Caco-2 (cell line): ENCODE data around the gene GABRG3. TPM values are rescaled to one million over a fixed set of nuclear protein-coding genes. Genes with fewer than 3 reads are reported as not detected.

ENCODE experiments used
- BruUV-seq: library from RNA; stranded (reverse); fragments of 400-500 nt; replicated peaks from 2 replicates; lab custom pipeline; 2021; lab: Mats Ljungman, UMichigan
- CTCF ChIA-PET: fragments of 300-600 bp; sonication (Branson Sonifier 250); formaldehyde crosslinking; loops from one replicate; lab custom pipeline; 2022; ENCODE audit warnings: antibody characterized with exemption; lab: Charles Lee
- POLR2A ChIA-PET: fragments of 300-600 bp; sonication (Branson Sonifier 250); formaldehyde crosslinking; loops from one replicate; lab custom pipeline; 2022; ENCODE audit warnings: antibody characterized with exemption; lab: Charles Lee
- DNase-seq, 2 experiments: peaks; one replicate each; pipeline versions ENCODE4 v3.0.0 to v3.0.0-alpha.2; 2020 to 2022
- H3K27me3 ChIP-seq: replicated peaks from 2 replicates; pipeline ENCODE4 v1.6.0; 2011; ENCODE audit warnings: low read length; ENCODE audit not compliant: control insufficient read depth, insufficient read depth
- H3K36me3 ChIP-seq: 2 replicates; pipeline ENCODE4 v1.5.1; 2011; ENCODE audit warnings: low read length; ENCODE audit not compliant: control insufficient read depth, insufficient read depth
- H3K4me1 ChIP-seq: fragments of 250-450 bp; sonication (Bioruptor Pico); 2 replicates; pipeline ENCODE4 v1.5.1; 2020; ENCODE audit warnings: mild to moderate bottlenecking
- H3K4me3 ChIP-seq: 2 replicates; pipeline ENCODE4 v1.5.1; 2011; ENCODE audit warnings: low read depth, mild to moderate bottlenecking, control low read depth, low read length
- H3K9me3 ChIP-seq: fragments of 250-450 bp; sonication (Bioruptor Pico); 2 replicates; pipeline ENCODE4 v1.5.1; 2020; ENCODE audit warnings: mild to moderate bottlenecking, moderate library complexity
- H3K27ac Mint-ChIP-seq: one replicate; pipeline ENCODE4 v1.8.0; 2022; ENCODE audit warnings: mixed read lengths; ENCODE audit not compliant: unreplicated experiment
- H3K27me3 Mint-ChIP-seq: one replicate; pipeline ENCODE4 v1.8.0; 2022; ENCODE audit warnings: mixed read lengths; ENCODE audit not compliant: insufficient read depth, unreplicated experiment
- H3K36me3 Mint-ChIP-seq: one replicate; pipeline ENCODE4 v1.8.0; 2022; ENCODE audit warnings: mild to moderate bottlenecking, mixed read lengths; ENCODE audit not compliant: insufficient read depth, unreplicated experiment
- H3K4me1 Mint-ChIP-seq: one replicate; pipeline ENCODE4 v1.8.0; 2022; ENCODE audit warnings: low read depth, mixed read lengths; ENCODE audit not compliant: unreplicated experiment
- H3K4me3 Mint-ChIP-seq: one replicate; pipeline ENCODE4 v1.8.0; 2022; ENCODE audit warnings: mild to moderate bottlenecking, moderate library complexity, mixed read lengths; ENCODE audit not compliant: unreplicated experiment
- H3K9me3 Mint-ChIP-seq: one replicate; pipeline ENCODE4 v1.8.0; 2022; ENCODE audit warnings: mixed read lengths; ENCODE audit not compliant: unreplicated experiment
- CTCF ChIP-seq, 2 experiments: fragments of 200-600 bp in 1 of 2; IDR thresholded peaks; 1 replicate in 1 of 2; 2 replicates in 1 of 2; pipeline versions ENCODE4 v1.5.1 to v1.8.0; 2011 to 2022; ENCODE audit warnings: antibody characterized with exemption in 1 of 2, control low read depth in 1 of 2, inconsistent platforms in 1 of 2, low read depth in 1 of 2, low read length in 1 of 2, mild to moderate bottlenecking in 1 of 2, moderate library complexity in 1 of 2; ENCODE audit not compliant: insufficient read depth in 1 of 2, severe bottlenecking in 1 of 2, unreplicated experiment in 1 of 2
- intact Hi-C: fragments of 100-400 bp; cut with micrococcal nuclease; formaldehyde crosslinking; loops from one replicate; pipeline ENCODE4 v1.10.0; 2022; ENCODE audit not compliant: unreplicated experiment
- total RNA-seq: library from RNA; stranded (reverse); gene quantifications from 2 replicates; pipeline ENCODE4 v1.2.3, GENCODE V29; 2022

The GABRG3 gene
- total RNA-seq, 1 experiment from 2014 or later: not detected

- Histone ChIP-seq H3K4me1 (no peaks in the 10 kb centered on the region), H3K36me3 (no peaks in the 10 kb centered on the region), H3K4me3 (no peak overlapping the region), H3K27me3 (no peaks in the 10 kb centered on the region), H3K9me3 (no peaks in the 10 kb centered on the region)
- Mint-ChIP-seq H3K9me3 (no peaks in the 10 kb centered on the region), H3K36me3 (no peaks in the 10 kb centered on the region), H3K27me3 (no peaks in the 10 kb centered on the region), H3K4me3 (no peak overlapping the region), H3K27ac (no peak overlapping the region), H3K4me1 (no peaks in the 10 kb centered on the region)
- ChIA-PET POLR2A (no interaction called here), CTCF (no interaction called here)
- no TSS peak for BruUV-seq
- DNase-seq: no peak
- no peak for TF ChIP-seq CTCF (IDR thresholded peaks at IDR 0.05; ENCODE audit: insufficient read depth in 1 of 2, low read depth in 1 of 2, low read length in 1 of 2, severe bottlenecking in 1 of 2, unreplicated experiment in 1 of 2)
- intact Hi-C loops: no loop called here
Measured at GRCh38 chr15:27123808-27124207, 152.8 kb downstream of the GABRG3 start.

- DNase-seq: peak; percentile 1 to 53
- Mint-ChIP-seq H3K36me3 (no peaks in the 10 kb centered on the region), H3K4me1 (no peaks in the 10 kb centered on the region), H3K27ac (no peak overlapping the region), H3K9me3 (no peaks in the 10 kb centered on the region), H3K4me3 (no peak overlapping the region), H3K27me3 (no peaks in the 10 kb centered on the region)
- H3K27me3 ChIP-seq: no peaks in the 10 kb centered on the region
- no peak overlapping the region for H3K4me3 ChIP-seq
- TF ChIP-seq CTCF (IDR thresholded peaks at IDR 0.05; ENCODE audit: insufficient read depth in 1 of 2, low read depth in 1 of 2, low read length in 1 of 2, severe bottlenecking in 1 of 2, unreplicated experiment in 1 of 2): no peak
- ChIA-PET POLR2A (no interaction called here), CTCF (no interaction called here)
- BruUV-seq: no TSS peak
- intact Hi-C loops: no loop called here
- no peaks in the 10 kb centered on the region for H3K36me3 ChIP-seq
- no peaks in the 10 kb centered on the region for H3K4me1 ChIP-seq
- no peaks in the 10 kb centered on the region for H3K9me3 ChIP-seq
Measured at GRCh38 chr15:27124287-27124871, 153.4 kb downstream of the GABRG3 start.

- ChIA-PET CTCF (no interaction called here), POLR2A (no interaction called here)
- no peak overlapping the region for H3K27ac Mint-ChIP-seq
- no peaks in the 10 kb centered on the region for H3K27me3 Mint-ChIP-seq
- no peaks in the 10 kb centered on the region for H3K36me3 Mint-ChIP-seq
- TF ChIP-seq CTCF (IDR thresholded peaks at IDR 0.05; ENCODE audit: insufficient read depth in 1 of 2, low read depth in 1 of 2, low read length in 1 of 2, severe bottlenecking in 1 of 2, unreplicated experiment in 1 of 2): no peak
- DNase-seq: no peak
- Histone ChIP-seq H3K9me3 (no peaks in the 10 kb centered on the region), H3K4me3 (no peak overlapping the region), H3K27me3 (no peaks in the 10 kb centered on the region), H3K36me3 (no peaks in the 10 kb centered on the region), H3K4me1 (no peaks in the 10 kb centered on the region)
- BruUV-seq: no TSS peak
- intact Hi-C loops: no loop called here
- H3K4me3 Mint-ChIP-seq: no peak overlapping the region
- no peaks in the 10 kb centered on the region for H3K4me1 Mint-ChIP-seq
- no peaks in the 10 kb centered on the region for H3K9me3 Mint-ChIP-seq
Measured at GRCh38 chr15:27125185-27125584, 154.2 kb downstream of the GABRG3 start.
